Activated T-cell treated with anti-CD3 and anti-CD28 coated beads, Interleukin-2, amount 50 U/mL, for 1 hour (primary cell): Measurements from ENCODE around the gene HOXD13.

Experiments
- DNase-seq: peaks from one replicate; pipeline ENCODE4 v3.0.0-alpha.2; 2020

HOXD13 gene

GRCh38 chr2:176092270-176093144 lies at the start of gene HOXD13:
HOXD13 (plus strand) TSS chr2:176092721; CDS start chr2:176092891, 170 bp downstream.
- no peak for DNase-seq

GRCh38 chr2:176056406-176056805 lies 36.1 kb upstream of the HOXD13 start:
- DNase-seq = no peak

DNA sequence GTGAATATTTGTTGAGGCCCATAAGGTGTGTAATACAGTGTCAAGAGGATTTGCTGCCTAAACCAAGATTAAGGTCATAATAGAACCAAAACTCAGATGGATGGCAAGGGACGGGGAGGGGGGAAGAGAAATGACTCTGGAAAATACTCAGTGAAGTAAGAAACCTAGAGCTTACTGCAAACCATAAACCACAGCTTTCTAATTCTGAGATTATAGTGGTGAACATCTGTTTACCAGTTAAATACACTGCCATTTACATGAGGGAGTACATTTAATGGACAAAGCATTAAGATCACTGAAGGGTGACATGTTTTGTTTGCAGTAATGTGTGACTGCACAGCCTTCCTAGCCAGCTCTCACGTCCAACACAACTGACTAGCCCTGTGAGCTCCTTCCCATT lies 28.6 kb upstream of the HOXD13 start:
- no peak for DNase-seq

DNA sequence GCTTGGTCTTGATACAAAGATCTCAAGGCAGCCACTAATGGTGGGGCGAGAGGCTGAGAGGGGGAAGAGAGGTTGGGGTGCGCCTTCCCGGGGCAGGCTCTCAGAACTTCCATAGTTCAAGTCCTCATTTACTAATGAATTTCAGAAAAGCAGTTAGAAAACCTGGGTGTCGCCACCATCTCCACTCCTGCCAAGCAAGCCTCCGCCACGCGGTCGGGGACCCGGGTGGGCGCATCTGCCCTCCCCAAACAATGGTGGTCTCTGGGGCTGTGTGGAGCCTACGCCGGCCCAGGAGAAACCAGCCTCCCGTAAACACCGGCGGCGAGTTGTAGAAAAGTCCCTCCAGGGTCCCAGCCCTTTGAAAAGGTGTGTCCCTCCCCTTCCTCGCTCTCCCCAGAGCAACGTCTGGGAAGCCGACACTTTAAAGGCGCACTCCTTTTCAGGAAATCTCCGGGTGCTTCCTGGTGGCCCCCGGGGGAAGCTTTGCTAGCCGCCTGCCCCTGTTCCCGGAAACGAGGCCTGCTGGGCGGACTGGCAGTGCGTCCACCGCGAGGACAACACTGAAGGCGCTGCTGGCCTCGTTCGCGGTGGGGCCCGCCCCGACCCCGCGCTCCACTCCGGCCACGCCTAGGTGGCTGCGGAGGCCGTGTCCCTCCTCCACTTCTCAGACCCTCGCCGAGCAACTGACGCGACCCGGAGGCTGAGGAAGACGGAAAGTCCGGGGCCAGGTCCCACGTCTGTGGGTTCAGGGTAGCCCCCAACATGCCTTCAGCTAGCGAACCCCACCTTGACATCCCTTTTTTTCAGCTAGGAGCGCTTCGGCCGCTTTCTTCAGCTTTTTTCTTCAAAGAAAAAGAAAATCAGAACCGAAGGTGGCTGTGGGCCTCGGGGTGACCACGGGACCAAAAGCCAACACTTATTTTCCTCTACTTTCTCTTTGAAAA lies 25.6 kb upstream of the HOXD13 start:
- DNase-seq = no peak

DNA sequence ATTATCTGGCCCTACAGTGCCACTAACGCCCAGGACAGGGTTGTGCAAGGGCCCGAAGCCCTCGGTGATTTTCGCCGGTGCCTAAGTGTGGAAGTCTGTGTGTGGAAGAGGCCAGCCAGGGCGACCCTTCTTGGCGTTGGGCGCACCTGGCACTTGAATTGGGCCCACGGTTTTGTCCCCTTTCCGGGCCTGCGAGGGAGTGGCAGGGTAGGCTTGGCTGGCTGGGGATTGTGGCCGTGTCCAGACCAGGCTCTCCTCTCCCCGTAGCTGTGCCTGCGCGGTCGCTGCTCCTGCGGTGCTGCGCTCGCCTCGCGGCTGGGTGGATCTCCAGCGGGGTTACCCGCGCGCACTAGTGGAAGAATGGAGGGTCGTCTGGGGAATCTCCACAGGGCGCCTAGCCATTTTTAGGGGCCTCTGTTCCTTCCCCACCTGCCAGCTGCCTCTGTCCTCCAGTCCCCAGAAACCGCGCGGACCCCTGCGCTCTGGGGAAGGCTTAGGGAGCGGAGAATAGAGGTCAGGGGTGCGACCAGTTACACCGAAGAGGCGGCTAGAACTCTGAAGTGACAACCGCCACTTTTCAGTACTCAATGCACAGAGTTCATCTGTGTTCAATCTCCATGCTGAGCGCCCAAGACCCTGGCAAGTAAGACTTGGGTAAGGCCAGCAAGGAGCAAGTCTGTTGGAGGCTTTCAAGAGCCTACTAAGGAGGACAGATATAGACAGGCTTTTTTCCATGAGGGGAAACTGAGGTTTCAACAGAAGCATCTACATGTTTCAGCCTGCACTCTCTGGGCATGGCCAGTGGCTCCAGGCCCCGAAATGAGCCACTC lies 24.7 kb upstream of the HOXD13 start:
- no peak for DNase-seq

DNA sequence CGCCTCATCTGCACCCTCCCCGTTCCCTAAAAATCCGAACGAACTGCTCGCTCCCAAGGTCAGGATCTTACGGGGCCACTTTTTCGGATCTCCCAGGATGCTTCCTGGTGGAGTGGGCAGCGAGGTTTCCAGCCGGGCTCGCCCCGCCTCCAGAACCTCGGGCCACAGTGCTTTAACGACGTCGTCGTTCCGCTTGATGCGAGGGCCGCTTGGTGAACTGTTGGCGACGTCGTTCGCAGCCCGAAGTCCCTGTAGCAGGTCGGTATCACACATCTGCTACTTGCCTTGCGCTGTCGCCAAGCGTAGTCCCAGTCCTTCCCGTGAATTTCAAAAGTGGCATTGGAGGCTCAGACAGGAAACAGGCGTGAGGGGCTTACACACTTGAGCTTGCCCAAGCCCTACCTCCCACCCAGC lies 24.1 kb upstream of the HOXD13 start:
- no peak for DNase-seq

DNA sequence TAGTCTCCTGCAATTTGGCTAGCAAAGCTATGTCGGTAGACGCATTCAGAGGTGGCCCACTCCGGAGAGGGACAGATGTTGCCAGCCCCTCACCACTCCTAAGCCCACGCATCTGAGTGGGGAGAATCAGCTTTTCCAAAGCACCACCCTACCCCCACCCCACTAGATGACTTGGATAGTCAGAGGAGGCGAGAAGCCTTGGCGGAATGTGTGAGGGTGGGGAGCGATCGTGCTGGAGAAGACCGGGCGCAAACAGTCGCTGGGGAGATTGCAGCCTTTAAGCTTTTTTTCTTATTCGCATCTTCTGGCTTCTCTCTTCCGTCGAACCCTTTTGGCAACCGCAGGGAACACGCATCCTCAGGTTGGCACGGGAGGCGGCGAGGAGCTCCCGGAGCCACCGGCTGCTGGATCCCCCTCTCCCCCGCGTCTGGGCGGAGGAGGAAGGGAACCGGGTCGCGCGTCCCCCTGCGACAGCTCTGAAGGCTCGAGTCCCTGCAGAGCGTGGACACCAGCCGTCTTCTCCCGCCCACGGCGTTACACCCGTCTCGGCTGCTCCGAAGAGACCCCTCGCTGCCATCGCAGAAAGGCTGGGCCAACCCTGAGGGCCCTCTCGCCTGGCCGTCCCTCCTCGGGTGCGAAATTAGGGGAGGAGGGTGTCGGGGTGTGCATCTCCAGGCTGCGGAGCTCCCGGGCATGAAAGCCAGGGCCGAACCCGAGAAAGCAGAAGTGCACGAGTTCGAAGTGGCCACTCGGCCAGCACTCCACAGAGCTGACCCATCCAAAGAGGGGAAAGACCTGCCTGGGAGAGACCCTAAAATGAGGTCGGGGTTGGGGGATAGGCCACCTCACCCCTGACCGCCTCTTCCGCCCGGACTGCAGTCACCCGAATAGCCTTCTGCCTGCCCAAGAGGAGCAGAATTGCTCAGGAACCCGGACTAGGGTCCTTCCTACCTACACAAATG lies 20.9 kb upstream of the HOXD13 start:
- no peak for DNase-seq

DNA sequence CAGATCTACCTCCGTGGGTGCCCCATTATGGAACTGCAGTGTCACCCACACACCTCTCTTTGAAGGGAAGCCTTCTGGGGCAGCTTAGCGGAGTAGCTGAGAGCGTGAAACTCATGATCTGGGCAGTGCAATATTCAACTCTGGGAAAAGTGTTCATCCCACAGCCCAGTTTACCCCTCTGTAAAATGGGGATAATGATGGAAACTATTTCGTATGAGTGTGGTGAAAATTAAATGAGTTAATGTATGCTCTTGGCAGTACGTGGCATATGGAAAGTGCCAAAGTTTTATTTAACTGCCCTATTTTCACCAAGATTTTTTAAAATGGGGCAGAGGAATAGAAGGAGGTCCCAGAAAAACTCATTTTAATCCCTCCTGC lies 20.2 kb upstream of the HOXD13 start:
- DNase-seq = no peak

DNA sequence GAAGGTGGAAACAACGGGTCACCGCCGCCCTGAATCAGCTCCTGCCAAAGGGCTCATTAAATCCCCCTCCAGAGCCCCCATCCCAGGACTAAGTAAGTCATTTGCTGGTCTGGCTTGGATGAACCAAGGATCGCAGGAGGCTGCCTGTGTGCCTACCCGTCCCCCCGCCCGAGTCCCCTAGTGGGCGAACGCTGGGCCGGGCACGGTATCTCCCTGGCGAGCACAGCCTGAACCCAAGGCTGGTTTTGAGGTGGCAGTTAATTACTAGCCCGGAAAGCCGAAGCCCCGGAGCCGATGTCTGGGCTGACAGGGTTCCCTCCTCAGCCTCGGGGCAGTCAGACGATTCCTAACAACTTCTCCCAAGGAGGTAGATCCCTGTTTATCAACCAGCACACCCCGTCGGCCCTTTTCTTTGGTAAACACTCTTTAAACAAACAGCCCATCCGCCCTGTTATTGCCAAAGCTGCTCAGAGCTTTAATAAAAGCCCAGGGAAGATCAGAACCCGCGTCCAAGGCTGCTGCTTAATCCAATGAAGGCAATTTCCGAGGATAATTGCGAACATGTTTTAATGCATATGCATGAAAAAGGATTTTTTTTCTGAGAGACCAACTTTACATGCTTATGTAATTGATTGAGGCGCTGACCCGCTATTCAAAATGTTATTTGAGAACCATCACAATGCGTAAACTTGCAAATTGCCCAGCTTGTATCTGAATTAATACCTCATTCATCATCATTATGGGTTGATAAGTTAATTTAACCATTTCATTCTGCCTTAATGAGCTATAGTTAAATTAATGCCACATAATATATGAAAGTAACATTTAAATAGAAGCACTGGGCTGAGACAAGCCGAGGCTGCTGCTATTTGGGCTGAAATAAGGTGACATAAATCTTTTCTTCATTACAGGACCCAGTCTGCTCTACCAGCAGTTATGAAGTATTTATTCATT lies 19.3 kb upstream of the HOXD13 start:
- no peak for DNase-seq

GRCh38 chr2:176074919-176075425 lies 17.5 kb upstream of the HOXD13 start:
- no peak for DNase-seq

GRCh38 chr2:176075481-176075880 lies 17.0 kb upstream of the HOXD13 start:
- DNase-seq = no peak

DNA sequence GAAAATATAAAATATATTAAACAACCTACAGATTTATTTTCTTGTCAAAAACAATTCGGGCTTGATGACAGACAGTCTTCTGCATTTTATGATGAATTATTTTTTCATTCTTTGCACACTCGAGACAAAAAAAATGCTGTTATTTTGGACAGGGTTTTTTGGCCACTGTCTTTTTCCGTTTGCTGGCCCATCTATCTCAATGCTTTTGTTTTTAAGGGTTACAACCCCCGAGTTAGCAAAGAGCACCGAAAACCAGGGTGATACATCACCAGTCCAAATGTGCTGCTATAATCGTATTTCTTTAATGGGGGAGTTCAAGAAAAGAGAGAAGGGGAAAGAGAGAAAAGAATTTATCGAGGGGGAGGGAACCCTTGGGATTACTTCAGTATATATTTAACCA lies 16.5 kb upstream of the HOXD13 start:
- no peak for DNase-seq

DNA sequence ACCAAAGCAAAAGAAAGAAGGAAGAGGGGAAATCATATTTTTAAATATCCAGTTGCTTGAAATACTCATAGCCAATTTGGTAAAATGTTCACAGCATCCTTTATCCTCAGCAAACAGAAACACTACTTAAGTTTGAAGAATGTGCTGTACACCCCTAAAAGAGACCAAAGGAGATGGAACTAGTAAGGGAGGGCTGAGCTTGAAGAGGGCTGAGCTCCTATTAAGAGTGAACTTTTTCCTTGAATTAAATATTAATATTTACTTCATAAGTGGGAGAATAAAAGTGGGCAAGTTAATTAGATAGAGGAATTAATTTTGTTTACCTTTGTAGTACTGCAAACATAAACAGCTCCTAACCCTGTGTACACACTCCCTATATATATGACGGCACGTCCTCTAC lies 15.7 kb upstream of the HOXD13 start:
- no peak for DNase-seq

GRCh38 chr2:176078541-176079284 lies 13.8 kb upstream of the HOXD13 start:
- DNase-seq = no peak

- DNase-seq = no peak
Measured at GRCh38 chr2:176079285-176079830, 13.2 kb upstream of the HOXD13 start.

GRCh38 chr2:176079831-176080539 lies 12.5 kb upstream of the HOXD13 start:
- no peak for DNase-seq

- no peak for DNase-seq
Measured at GRCh38 chr2:176080540-176081375, 11.8 kb upstream of the HOXD13 start.
